Esophagus muscularis mucosa (tissue), 4 donors: ENCODE measurements around the gene XIST. TPM values are rescaled to one million over a fixed set of nuclear protein-coding genes. Genes with fewer than 3 reads are reported as not detected.

Experiments
- DNase-seq: peaks from one replicate; pipeline ENCODE4 v3.0.0-alpha.2; 2017; ENCODE audit errors: extremely low spot score
- H3K27ac ChIP-seq, 4 donors: fragments of 200-600 bp; sonication (generic); replicated peaks in 1 of 4; 1 replicate in 3 of 4; 2 replicates in 1 of 4; pipeline ENCODE4 v1.5.1; 2016 to 2019; ENCODE audit warnings: mild to moderate bottlenecking in 1 of 4
- H3K27me3 ChIP-seq, 4 donors: fragments of 200-600 bp; sonication (generic); one replicate each; pipeline versions ENCODE4 v1.5.1 to v1.6.0; 2016 to 2019
- H3K36me3 ChIP-seq, 4 donors: fragments of 200-600 bp; sonication (generic); one replicate each; pipeline ENCODE4 v1.5.1; 2016 to 2019
- H3K4me1 ChIP-seq, 4 donors: fragments of 200-600 bp; sonication (generic); one replicate each; pipeline ENCODE4 v1.5.1; 2016 to 2019
- H3K4me3 ChIP-seq, 4 donors: fragments of 200-600 bp; sonication (generic); 1 replicate in 2 of 4; 2 replicates in 2 of 4; pipeline ENCODE4 v1.5.1; 2016 to 2019; ENCODE audit warnings: mild to moderate bottlenecking in 4 of 4, moderate library complexity in 1 of 4
- H3K9me3 ChIP-seq, 4 donors: fragments of 200-600 bp; sonication (generic); 1 replicate in 3 of 4; 2 replicates in 1 of 4; pipeline ENCODE4 v1.5.1; 2016 to 2019
- CTCF ChIP-seq, 3 experiments: fragments of 200-600 bp in 2 of 3; fragments of 450-650 bp in 1 of 3; sonication (generic) in 2 of 3; IDR thresholded peaks; one replicate each; pipeline ENCODE4 v1.5.1; 2017 to 2019; ENCODE audit warnings: antibody characterized with exemption in 3 of 3, mild to moderate bottlenecking in 2 of 3, moderate library complexity in 1 of 3
- EP300 ChIP-seq: sonication (generic); formaldehyde crosslinking; IDR thresholded peaks from one replicate; pipeline ENCODE4 v1.6.1; 2017; ENCODE audit warnings: antibody characterized with exemption
- POLR2A ChIP-seq: fragments of 450-650 bp; IDR thresholded peaks from one replicate; pipeline ENCODE4 v1.6.1; 2017; ENCODE audit warnings: antibody characterized with exemption, moderate library complexity, mild to moderate bottlenecking, low read depth
- POLR2AphosphoS5 ChIP-seq, 2 donors: sonication (generic); formaldehyde crosslinking; IDR thresholded peaks; one replicate each; pipeline ENCODE4 v1.6.1; 2017; ENCODE audit warnings: antibody characterized with exemption in 2 of 2
- WGBS: methylation state at CpG from one replicate; pipeline ENCODE4 v1.1.5; 2018; 5-methylcytosine and 5-hydroxymethylcytosine counted together
- intact Hi-C: fragments of 100-400 bp; cut with DNase I; formaldehyde crosslinking; loops from one replicate; pipeline ENCODE4 v1.15.1; 2023
- total RNA-seq, 4 donors: library from RNA; depleted of rRNA; stranded (reverse); fragments of >200 nt; gene quantifications; one replicate each; pipeline versions ENCODE4 v1.1.0 to v1.2.1, GENCODE V29; 2016

The XIST gene
- total RNA-seq, 4 donors from 2014 or later, result 1.3 to 130 (median 39.4) TPM

GRCh38 chrX:73868916-73869315 is 16.4 kb upstream of the XIST start:
- intact Hi-C loops, result no loop called here
- no peaks in the 10 kb centered on the region for H3K4me1 ChIP-seq
- H3K4me3 ChIP-seq, result no peak overlapping the region
- no peaks in the 10 kb centered on the region for H3K9me3 ChIP-seq
- H3K27me3 ChIP-seq, result no peaks in the 10 kb centered on the region
- 91% methylated on average over 1 of the region's 1 CpG for WGBS
- no peaks in the 10 kb centered on the region for H3K36me3 ChIP-seq
- no peak for DNase-seq
- no peak overlapping the region for H3K27ac ChIP-seq
- TF ChIP-seq EP300 (no peak), CTCF (IDR thresholded peaks at IDR 0.05) (no peak), POLR2AphosphoS5 (IDR thresholded peaks at IDR 0.05) (no peak), POLR2A (no peak)

GRCh38 chrX:73867144-73867543 is 14.6 kb upstream of the XIST start:
- 86% methylated on average over 6 of the region's 6 CpGs for WGBS

GRCh38 chrX:73863852-73864251 is 11.3 kb upstream of the XIST start:
- Histone ChIP-seq H3K27me3 (no peaks in the 10 kb centered on the region), H3K9me3 (peaks cover 0 to 8% (median 0%) of the 10 kb centered on the region in 4 donors), H3K4me3 (no peak overlapping the region), H3K36me3 (no peaks in the 10 kb centered on the region), H3K27ac (no peak overlapping the region), H3K4me1 (no peaks in the 10 kb centered on the region)
- no peak for DNase-seq
- intact Hi-C loops, result no loop called here
- TF ChIP-seq POLR2A (no peak), CTCF (IDR thresholded peaks at IDR 0.05) (no peak), EP300 (no peak), POLR2AphosphoS5 (IDR thresholded peaks at IDR 0.05) (no peak)
- 100% methylated on average over 1 of the region's 3 CpGs for WGBS

More at GRCh38 chrX:73867144-73867543, 14.6 kb upstream of the XIST start:
- H3K9me3 ChIP-seq, result no peaks in the 10 kb centered on the region
- TF ChIP-seq EP300, result no peak
- intact Hi-C loops, result no loop called here
- H3K4me1 ChIP-seq, result no peaks in the 10 kb centered on the region
- no peaks in the 10 kb centered on the region for H3K36me3 ChIP-seq
- H3K27ac ChIP-seq, result no peak overlapping the region
- no peak overlapping the region for H3K4me3 ChIP-seq
- DNase-seq, result no peak
- no peaks in the 10 kb centered on the region for H3K27me3 ChIP-seq

GRCh38 chrX:73863268-73863667 is 10.8 kb upstream of the XIST start:
- Histone ChIP-seq H3K4me1 (no peaks in the 10 kb centered on the region), H3K27ac (no peak overlapping the region), H3K27me3 (no peaks in the 10 kb centered on the region), H3K36me3 (no peaks in the 10 kb centered on the region), H3K4me3 (no peak overlapping the region), H3K9me3 (peaks cover 0 to 8% (median 0%) of the 10 kb centered on the region in 4 donors)
- no peak for DNase-seq
- TF ChIP-seq CTCF (IDR thresholded peaks at IDR 0.05) (no peak), POLR2AphosphoS5 (IDR thresholded peaks at IDR 0.05) (no peak), POLR2A (no peak), EP300 (no peak)
- intact Hi-C loops, result no loop called here

GRCh38 chrX:73859622-73860021 is 7.1 kb upstream of the XIST start:
- TF ChIP-seq POLR2AphosphoS5 (IDR thresholded peaks at IDR 0.05), result no peak
- no peak for TF ChIP-seq CTCF (IDR thresholded peaks at IDR 0.05)
- no peak for TF ChIP-seq POLR2A
- no peak for TF ChIP-seq EP300
- Histone ChIP-seq H3K36me3 (no peaks in the 10 kb centered on the region), H3K9me3 (peaks cover 0 to 8% (median 0%) of the 10 kb centered on the region in 4 donors), H3K4me3 (no peak overlapping the region), H3K27ac (no peak overlapping the region), H3K27me3 (no peaks in the 10 kb centered on the region), H3K4me1 (no peaks in the 10 kb centered on the region)
- intact Hi-C loops, result loop anchor here (5.0 kb wide), 1 partner anchor 483 kb away; no protein-coding TSS in a partner anchor
- WGBS, result 91% methylated on average over 1 of the region's 1 CpG
- no peak for DNase-seq
